Coronary artery (tissue), 2 donors: Measurements from ENCODE around the gene ACTR3C.

Source experiments
- DNase-seq: peaks from one replicate; pipeline ENCODE4 v3.0.0-alpha.2; 2017; ENCODE audit warnings: low spot score
- H3K27ac ChIP-seq, 2 donors: fragments of 200-600 bp; sonication (generic); one replicate each; pipeline ENCODE4 v1.5.1; 2016 to 2019
- H3K4me3 ChIP-seq: fragments of 200-600 bp; sonication (generic); 2 replicates; pipeline ENCODE4 v1.5.1; 2016; ENCODE audit warnings: mild to moderate bottlenecking, moderate library complexity
- TF ChIP-seq, protein P1 (sequence below): fragments of 200-600 bp; sonication (generic); IDR thresholded peaks from one replicate; pipeline ENCODE4 v1.5.1; 2019; ENCODE audit warnings: antibody characterized with exemption

Gene ACTR3C

DNA sequence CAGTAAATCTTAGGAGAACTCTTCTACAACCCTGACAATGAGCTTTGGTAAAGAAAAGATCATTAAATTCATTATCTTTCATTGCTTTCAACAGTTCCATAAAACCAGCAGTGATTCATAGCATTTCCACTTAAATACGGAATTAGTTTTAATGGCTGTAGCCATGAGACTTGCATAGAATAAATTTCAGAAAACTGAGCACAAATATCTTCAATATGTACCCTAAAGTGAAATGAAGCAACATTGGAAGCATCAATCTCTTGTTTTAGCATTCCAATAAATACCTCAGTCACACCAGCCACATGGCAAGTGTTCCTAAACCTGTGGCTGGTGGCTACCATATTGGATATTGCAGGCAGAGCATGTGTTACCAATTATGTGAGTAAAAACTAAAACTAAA is 21.7 kb upstream of the ACTR3C start:
- TF ChIP-seq, protein P1, sequence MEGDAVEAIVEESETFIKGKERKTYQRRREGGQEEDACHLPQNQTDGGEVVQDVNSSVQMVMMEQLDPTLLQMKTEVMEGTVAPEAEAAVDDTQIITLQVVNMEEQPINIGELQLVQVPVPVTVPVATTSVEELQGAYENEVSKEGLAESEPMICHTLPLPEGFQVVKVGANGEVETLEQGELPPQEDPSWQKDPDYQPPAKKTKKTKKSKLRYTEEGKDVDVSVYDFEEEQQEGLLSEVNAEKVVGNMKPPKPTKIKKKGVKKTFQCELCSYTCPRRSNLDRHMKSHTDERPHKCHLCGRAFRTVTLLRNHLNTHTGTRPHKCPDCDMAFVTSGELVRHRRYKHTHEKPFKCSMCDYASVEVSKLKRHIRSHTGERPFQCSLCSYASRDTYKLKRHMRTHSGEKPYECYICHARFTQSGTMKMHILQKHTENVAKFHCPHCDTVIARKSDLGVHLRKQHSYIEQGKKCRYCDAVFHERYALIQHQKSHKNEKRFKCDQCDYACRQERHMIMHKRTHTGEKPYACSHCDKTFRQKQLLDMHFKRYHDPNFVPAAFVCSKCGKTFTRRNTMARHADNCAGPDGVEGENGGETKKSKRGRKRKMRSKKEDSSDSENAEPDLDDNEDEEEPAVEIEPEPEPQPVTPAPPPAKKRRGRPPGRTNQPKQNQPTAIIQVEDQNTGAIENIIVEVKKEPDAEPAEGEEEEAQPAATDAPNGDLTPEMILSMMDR, result no peak
- Histone ChIP-seq H3K27ac (no peak overlapping the region), H3K4me3 (no peak overlapping the region)
- DNase-seq, result no peak

DNA sequence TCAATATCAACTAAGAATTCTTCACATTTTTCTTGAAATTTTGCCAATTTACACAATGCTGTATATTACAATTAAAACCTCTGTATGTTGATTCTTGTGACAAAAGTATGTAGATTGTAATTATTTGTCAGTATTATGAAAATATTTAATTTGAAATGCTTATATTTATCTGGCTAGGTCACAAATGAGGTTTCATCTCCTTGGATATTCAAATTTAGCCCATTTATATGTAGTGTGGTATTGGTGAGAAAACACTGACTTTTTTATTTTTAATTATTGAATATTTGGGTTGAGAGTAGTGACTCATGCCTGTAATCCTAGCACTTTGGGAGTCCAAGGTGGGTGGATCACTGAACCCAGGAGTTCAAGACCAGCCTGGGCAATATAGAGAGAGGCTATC is 21.0 kb upstream of the ACTR3C start:
- Histone ChIP-seq H3K4me3 (no peak overlapping the region), H3K27ac (no peak overlapping the region)
- no peak for DNase-seq
- TF ChIP-seq, protein P1, result no peak

GRCh38 chr7:150343225-150343624 is 19.9 kb upstream of the ACTR3C start:
- Histone ChIP-seq H3K4me3 (no peak overlapping the region), H3K27ac (no peak overlapping the region)
- TF ChIP-seq, protein P1, result no peak
- DNase-seq, result no peak

DNA sequence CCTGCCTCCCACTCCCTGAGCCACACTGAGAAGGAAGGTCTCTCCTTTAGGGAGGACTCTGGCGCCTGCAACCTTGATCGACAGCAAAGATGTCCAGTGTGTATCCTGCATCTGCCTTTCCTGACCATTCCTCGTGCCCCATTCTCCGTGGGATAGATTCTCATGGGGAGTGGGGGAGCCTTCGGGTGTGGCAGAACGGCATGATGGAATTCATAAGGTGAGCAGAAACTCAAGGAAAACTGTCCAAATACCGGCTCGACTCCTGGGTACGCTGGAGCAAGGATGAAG is 18.7 kb upstream of the ACTR3C start:
- H3K4me3 ChIP-seq, result peak overlapping the region; percentile 86
- DNase-seq, result no peak
- H3K27ac ChIP-seq, result peak overlapping the region in 1 of 2 donors; percentile 87
- TF ChIP-seq, protein P1, result no peak

DNA sequence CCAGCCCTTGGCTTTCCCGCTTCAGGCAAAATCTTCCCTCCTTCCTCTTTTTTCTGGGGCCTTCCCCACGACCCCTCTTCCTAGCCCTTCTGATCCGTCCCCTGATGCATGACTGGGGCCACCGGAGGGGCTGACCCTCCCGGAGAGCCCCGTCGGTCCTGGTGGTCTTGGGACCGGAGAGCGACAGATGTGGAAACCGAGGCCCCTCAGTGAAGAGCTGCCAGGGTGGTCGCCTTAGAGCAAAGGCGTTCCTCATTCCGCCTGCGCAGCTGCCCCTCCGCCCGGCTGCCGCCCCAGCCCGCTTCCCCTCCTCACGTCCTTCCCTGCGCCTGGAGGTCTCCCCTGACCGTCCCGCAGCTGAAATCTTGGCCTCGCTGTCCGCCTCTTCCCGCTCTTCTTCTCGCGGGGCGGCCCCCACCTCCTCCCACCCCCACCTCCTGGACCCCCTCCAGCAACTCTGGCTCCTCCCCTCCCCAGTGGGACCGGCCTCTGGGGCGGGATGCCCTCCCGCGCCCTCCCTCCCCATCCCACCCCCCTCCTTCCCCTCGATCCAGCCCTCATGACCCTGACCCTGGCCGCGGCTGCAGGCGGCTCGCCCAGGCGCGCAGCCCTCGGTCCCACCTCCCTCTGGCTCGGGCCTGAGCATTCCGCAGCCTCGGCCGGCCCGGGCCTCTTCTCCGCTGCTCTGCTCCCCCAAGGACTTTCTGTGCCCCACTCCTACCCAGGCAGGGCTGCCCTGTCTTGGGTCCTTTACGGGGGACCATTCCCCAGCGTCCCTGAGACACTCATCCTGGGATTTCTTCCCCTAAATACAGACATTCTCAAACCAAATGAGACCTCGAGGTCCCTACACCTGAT is 18.1 kb upstream of the ACTR3C start, which contains the start of gene RARRES2:
Gene RARRES2, minus strand, starts transcription at position 367 of the 858 bp plus-strand sequence. CDS start 1,020 bp downstream, outside the sequence.
- Histone ChIP-seq H3K4me3 (peak within 1 kb of the TSS; percentile 86), H3K27ac (peak within 1 kb of the TSS; percentile 38 to 87)
- TF ChIP-seq, protein P1, result no peak
- no peak for DNase-seq

GRCh38 chr7:150340875-150341262 is 17.5 kb upstream of the ACTR3C start:
- DNase-seq, result no peak
- TF ChIP-seq, protein P1, result no peak
- H3K27ac ChIP-seq, result peak overlapping the region; percentile 38 to 87
- peak overlapping the region; percentile 86 for H3K4me3 ChIP-seq
